Activated naive CD4-positive, alpha-beta T cell treated with anti-CD3 and anti-CD28 coated beads, Interleukin-2, amount 50 U/mL, for 16 hours (primary cell): ENCODE data around the gene ERGIC3.
"Not testable (repeated sequence)": the region's sequence is repeated elsewhere in the genome, so short reads cannot be mapped to it uniquely, and the experiment has no call there.

ENCODE experiments used
- DNase-seq: peaks from one replicate; pipeline ENCODE4 v3.0.0-alpha.2; 2020

ERGIC3 gene

GRCh38 chr20:35518955-35519354, 22.9 kb upstream of the ERGIC3 start:
- no peak for DNase-seq

- peak; percentile 17 for DNase-seq
These were observed 18.5 kb upstream of the ERGIC3 start for GRCh38 chr20:35523298-35523888.

- DNase-seq, result no peak
These were observed 16.2 kb upstream of the ERGIC3 start for GRCh38 chr20:35525639-35526038.

DNA sequence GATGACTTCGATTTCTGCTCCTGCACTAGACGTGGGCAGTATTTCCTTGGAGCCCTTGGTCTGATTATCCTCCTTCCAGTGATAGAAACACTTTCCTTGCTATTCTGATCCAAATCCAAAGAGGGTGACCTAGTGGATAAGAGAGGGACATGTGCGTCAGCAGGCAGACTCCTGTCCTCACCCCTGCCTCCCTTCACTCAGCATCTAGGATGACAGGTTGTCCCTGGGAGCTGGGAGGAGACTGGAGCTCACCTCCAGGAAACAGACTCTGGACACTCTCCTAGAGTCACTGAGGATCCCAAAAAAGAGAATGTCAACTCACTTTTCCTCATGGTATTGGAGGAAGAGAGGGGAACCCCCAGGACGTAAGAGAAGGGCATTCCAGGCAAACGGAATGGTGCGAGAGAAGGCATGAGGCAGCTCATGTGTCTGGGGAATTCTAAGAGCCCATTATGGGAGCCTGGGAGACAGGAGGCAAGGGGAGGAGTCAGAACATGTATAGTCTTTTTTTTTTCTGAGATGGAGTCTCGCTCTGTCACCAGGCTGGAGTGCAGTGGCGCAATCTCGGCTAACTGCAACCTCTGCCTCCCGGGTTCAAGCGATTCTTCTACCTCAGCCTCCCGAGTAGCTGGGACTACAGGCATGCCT, 14.6 kb upstream of the ERGIC3 start:
- DNase-seq, result no peak

GRCh38 chr20:35529552-35529951, 12.3 kb upstream of the ERGIC3 start, which contains the start of gene C20orf173:
Gene C20orf173, minus strand, starts transcription at chr20:35529652. Its CDS starts 279 bp downstream, at chr20:35529373.
- no peak for DNase-seq

DNA sequence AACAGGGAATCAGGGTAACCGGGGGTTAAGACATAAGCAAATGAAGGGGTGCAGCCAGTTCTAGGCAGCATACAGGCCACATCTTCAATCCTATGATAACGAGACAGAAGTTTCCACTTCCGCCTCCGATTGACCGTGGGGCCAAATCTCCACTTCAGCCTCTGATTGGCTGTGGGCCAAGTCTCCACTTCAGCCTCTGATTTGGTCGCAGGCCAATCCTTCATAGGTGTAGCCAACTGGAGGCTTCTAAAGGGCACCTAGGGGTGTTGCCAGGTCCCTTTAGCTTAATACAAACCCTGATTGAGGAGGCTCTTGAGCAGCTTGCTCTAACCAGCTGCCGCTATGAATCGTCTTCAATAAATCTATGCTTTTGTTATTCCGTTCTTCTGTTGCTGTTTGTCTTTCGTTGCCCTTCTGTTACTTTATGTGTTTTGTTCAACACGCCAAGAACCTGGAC, 2.1 kb upstream of the ERGIC3 start:
- DNase-seq, result no peak

DNA sequence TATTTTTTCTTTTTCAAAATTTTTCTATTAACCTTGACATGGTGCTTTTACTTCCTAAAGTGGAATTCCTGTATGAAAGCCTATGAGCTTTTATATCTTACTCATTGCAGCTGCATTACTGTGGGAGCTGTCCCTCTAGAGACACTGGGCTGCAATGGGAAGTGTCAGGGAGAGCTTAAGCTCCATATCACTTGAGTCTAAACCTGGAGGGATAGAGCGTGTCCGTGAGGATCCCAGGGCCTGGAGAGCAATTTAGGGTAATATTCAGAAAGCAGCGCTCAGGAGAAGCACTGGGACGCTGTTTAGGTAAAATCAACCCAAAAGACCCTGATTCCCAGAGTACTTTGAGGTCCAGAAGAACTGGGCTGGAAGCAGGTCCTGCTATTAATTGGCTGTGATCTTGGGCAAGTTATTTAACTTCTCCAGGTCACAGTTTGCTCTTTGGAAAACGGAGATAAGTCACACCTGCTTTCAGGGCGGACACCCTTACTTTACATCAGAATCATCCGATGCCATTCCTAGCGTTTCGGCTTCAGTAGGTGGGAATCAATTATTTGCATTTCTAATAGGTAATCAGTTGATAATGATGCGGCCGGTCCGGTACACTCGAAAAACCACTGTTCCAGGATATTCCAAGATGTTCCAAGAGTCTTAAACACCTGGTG, 628 bp upstream of the ERGIC3 start:
- DNase-seq, result no peak

DNA sequence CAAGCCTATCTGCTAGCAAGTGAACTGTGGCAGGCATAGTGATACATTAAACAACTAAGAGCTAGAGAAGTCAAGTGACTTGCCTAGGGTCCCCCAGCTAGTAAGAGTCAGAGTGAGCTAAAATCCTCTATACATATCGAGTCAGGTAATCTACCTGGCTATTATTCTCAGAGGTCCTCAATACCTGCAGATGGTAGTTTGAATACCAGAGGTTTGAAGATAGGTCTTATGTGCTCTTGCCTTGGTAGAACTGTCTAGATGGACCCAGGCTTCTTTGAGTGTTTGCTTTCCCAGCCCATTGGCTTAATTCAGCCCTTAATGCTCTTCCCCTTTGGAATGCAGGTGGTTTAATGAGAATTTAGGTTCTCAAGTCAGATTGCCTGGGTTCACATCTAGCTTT, 1.1 kb downstream of the ERGIC3 start:
- no peak for DNase-seq

GRCh38 chr20:35544436-35544835, 2.6 kb downstream of the ERGIC3 start:
- DNase-seq, result no peak

GRCh38 chr20:35544941-35545340, 3.1 kb downstream of the ERGIC3 start:
- not testable (repeated sequence) for DNase-seq

GRCh38 chr20:35546127-35546526, 4.2 kb downstream of the ERGIC3 start:
- no peak for DNase-seq

GRCh38 chr20:35547329-35547728, 5.5 kb downstream of the ERGIC3 start:
- DNase-seq, result no peak

- no peak for DNase-seq
These were observed 9.6 kb downstream of the ERGIC3 start for GRCh38 chr20:35551503-35551902.

DNA sequence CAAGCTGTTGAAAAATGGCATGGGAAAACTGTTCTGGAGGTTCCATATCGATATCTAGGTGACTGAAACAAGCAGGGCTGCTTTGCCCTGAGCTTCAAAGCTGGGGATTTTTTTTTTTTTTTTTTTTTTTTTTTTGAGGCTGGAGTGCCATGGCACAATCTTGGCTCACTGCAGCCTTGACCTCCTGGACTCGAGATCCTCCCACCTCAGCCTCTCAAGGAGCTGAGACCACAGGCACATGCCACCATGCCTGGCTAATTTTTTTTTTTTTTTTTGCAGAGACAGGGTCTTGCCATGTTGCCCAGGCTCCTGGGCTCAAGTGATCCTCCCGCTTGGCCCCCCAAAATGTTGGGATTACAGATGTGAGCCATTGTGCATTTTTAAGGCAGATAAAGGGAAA, 11.0 kb downstream of the ERGIC3 start:
- no peak for DNase-seq

DNA sequence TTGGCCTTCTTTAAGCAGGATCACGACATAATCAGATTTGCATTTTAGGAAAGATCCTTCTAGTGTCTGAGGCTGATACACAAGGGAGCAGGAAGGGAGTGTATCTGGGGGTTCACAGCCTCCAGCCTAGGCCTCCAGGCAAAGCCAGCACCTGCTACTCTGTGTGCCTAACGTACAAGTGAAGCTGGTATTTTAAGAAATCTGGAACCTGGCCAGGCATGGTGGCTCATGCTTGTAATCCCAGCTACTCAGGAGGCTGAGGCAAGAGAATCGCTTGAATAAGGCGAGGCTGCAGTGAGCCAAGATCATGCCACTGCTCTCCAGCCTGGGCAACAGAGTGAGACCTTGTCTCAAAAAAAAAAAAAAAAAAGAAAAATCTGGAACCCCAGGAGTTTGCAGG, 13.6 kb downstream of the ERGIC3 start:
- DNase-seq, result not testable (repeated sequence)

DNA sequence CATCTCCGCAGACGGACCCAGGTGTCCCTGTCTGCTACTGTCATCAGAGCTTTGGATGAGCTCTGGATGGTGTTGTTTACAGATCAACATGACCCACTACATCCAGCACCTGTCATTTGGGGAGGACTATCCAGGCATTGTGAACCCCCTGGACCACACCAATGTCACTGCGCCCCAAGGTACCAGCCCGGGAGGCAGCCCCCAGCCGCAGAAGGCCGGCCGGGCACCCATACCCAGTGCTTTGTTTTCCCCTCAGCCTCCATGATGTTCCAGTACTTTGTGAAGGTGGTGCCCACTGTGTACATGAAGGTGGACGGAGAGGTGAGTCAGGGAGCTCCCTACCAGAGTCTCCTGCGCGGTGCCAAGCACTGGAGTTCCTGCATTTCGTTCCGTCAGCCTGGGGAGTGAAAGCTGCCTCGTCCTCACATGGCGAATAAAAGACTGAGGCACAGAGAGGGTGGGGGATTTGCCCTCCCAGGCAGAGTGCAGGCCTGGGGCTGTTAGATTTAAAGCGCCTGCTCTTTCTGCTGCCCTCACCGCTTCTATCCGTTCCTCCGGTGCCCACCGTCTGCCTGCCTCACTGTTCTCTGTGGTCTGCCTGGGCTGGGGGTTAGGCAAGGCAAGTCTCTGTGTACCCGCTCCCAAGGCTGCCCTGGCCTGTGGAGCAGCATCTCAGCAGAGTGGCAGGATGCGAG, 14.2 kb downstream of the ERGIC3 start:
- DNase-seq, result no peak

GRCh38 chr20:35556871-35557270, 15.0 kb downstream of the ERGIC3 start:
- DNase-seq, result no peak

- DNase-seq, result no peak
These were observed 16.6 kb downstream of the ERGIC3 start for GRCh38 chr20:35558451-35558850.

- DNase-seq, result no peak
These were observed 17.3 kb downstream of the ERGIC3 start for GRCh38 chr20:35559042-35559693.

DNA sequence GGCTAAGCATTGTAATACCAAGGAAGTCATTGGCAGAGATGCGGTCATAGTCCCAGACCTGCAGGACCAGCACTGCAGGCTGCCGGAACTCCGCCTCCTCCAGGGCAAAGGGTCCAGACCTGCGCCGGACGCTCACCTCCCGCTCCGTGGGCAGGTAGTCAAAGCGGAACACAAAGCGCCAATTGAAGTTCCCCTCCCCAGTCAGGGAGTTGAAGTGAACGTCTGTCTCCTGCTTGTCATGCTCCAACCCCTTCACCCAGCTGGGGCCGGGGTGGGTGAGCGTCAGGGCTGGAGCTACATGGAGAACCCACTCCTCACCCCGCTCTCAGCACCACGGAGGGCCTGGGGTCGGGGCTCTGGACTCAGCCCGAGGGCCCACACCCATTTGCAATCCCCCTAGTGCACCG, 18.2 kb downstream of the ERGIC3 start:
- no peak for DNase-seq

DNA sequence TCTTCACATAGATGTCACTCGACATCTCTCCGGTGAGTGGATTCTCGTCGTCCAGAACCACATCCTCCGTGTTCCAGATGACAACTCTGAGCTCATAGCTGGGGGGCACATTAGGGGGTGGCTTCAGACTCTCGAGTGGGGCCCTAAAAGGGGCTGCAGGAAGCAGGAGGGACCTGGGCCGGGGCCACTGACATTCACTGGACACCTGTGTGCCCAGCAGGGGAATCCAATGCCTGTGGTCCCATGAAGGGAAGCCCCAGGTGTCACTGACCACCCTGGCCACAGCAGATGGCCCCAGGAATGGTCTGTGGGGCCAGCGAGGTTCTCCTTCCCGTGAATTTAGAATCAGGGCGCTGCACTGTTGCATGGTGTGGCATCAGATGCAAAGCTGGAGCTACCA, 18.7 kb downstream of the ERGIC3 start:
- DNase-seq, result no peak

DNA sequence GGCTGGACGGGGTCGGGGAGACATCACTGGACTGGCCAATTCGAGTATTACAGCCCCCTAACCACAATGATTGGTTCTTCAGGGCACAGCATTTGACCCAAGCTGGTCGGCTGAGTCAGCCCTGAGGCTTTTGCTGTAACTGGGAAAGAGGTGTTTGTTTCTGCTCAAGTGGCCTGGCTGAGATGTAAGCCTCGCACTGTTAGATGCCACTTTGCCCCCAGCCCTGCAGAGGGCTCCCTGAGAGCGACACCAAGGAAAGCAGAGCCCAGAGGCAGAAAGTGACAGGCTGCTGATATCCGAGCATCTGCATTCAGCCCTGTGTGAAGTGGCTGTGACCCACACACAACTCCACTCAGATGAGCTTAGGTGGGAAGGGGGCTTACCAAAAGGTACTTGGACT, 19.4 kb downstream of the ERGIC3 start:
- no peak for DNase-seq

GRCh38 chr20:35561671-35562070, 19.8 kb downstream of the ERGIC3 start:
- no peak for DNase-seq
